Caco-2 (cell line): Measurements from ENCODE around the gene FN3KRP. TPM values are rescaled to one million over a fixed set of nuclear protein-coding genes. Genes with fewer than 3 reads are reported as not detected.

Source experiments
- BruUV-seq: library from RNA; stranded (reverse); fragments of 400-500 nt; replicated peaks from 2 replicates; lab custom pipeline; 2021; lab: Mats Ljungman, UMichigan
- CTCF ChIA-PET: fragments of 300-600 bp; sonication (Branson Sonifier 250); formaldehyde crosslinking; loops from one replicate; lab custom pipeline; 2022; ENCODE audit warnings: antibody characterized with exemption; lab: Charles Lee
- POLR2A ChIA-PET: fragments of 300-600 bp; sonication (Branson Sonifier 250); formaldehyde crosslinking; loops from one replicate; lab custom pipeline; 2022; ENCODE audit warnings: antibody characterized with exemption; lab: Charles Lee
- DNase-seq, 2 experiments: peaks; one replicate each; pipeline versions ENCODE4 v3.0.0 to v3.0.0-alpha.2; 2020 to 2022
- H3K27me3 ChIP-seq: replicated peaks from 2 replicates; pipeline ENCODE4 v1.6.0; 2011; ENCODE audit warnings: low read length; ENCODE audit not compliant: control insufficient read depth, insufficient read depth
- H3K36me3 ChIP-seq: 2 replicates; pipeline ENCODE4 v1.5.1; 2011; ENCODE audit warnings: low read length; ENCODE audit not compliant: control insufficient read depth, insufficient read depth
- H3K4me1 ChIP-seq: fragments of 250-450 bp; sonication (Bioruptor Pico); 2 replicates; pipeline ENCODE4 v1.5.1; 2020; ENCODE audit warnings: mild to moderate bottlenecking
- H3K4me3 ChIP-seq: 2 replicates; pipeline ENCODE4 v1.5.1; 2011; ENCODE audit warnings: low read depth, mild to moderate bottlenecking, control low read depth, low read length
- H3K9me3 ChIP-seq: fragments of 250-450 bp; sonication (Bioruptor Pico); 2 replicates; pipeline ENCODE4 v1.5.1; 2020; ENCODE audit warnings: mild to moderate bottlenecking, moderate library complexity
- H3K27ac Mint-ChIP-seq: one replicate; pipeline ENCODE4 v1.8.0; 2022; ENCODE audit warnings: mixed read lengths; ENCODE audit not compliant: unreplicated experiment
- H3K27me3 Mint-ChIP-seq: one replicate; pipeline ENCODE4 v1.8.0; 2022; ENCODE audit warnings: mixed read lengths; ENCODE audit not compliant: insufficient read depth, unreplicated experiment
- H3K36me3 Mint-ChIP-seq: one replicate; pipeline ENCODE4 v1.8.0; 2022; ENCODE audit warnings: mild to moderate bottlenecking, mixed read lengths; ENCODE audit not compliant: insufficient read depth, unreplicated experiment
- H3K4me1 Mint-ChIP-seq: one replicate; pipeline ENCODE4 v1.8.0; 2022; ENCODE audit warnings: low read depth, mixed read lengths; ENCODE audit not compliant: unreplicated experiment
- H3K4me3 Mint-ChIP-seq: one replicate; pipeline ENCODE4 v1.8.0; 2022; ENCODE audit warnings: mild to moderate bottlenecking, moderate library complexity, mixed read lengths; ENCODE audit not compliant: unreplicated experiment
- H3K9me3 Mint-ChIP-seq: one replicate; pipeline ENCODE4 v1.8.0; 2022; ENCODE audit warnings: mixed read lengths; ENCODE audit not compliant: unreplicated experiment
- intact Hi-C: fragments of 100-400 bp; cut with micrococcal nuclease; formaldehyde crosslinking; loops from one replicate; pipeline ENCODE4 v1.10.0; 2022; ENCODE audit not compliant: unreplicated experiment
- microRNA-seq: library from miRNA; unstranded; fragments of <30 nt; microRNA quantifications from one replicate; pipeline ENCODE4 v1.2.0, GENCODE V29; 2022
- total RNA-seq: library from RNA; stranded (reverse); gene quantifications from 2 replicates; pipeline ENCODE4 v1.2.3, GENCODE V29; 2022
- TF ChIP-seq, protein P1 (sequence below), 2 experiments: fragments of 200-600 bp in 1 of 2; IDR thresholded peaks; 1 replicate in 1 of 2; 2 replicates in 1 of 2; pipeline versions ENCODE4 v1.5.1 to v1.8.0; 2011 to 2022; ENCODE audit warnings: antibody characterized with exemption in 1 of 2, control low read depth in 1 of 2, inconsistent platforms in 1 of 2, low read depth in 1 of 2, low read length in 1 of 2, mild to moderate bottlenecking in 1 of 2, moderate library complexity in 1 of 2; ENCODE audit not compliant: insufficient read depth in 1 of 2, severe bottlenecking in 1 of 2, unreplicated experiment in 1 of 2

The FN3KRP gene
- total RNA-seq, 1 experiment from 2014 or later = 53.6 TPM

DNA sequence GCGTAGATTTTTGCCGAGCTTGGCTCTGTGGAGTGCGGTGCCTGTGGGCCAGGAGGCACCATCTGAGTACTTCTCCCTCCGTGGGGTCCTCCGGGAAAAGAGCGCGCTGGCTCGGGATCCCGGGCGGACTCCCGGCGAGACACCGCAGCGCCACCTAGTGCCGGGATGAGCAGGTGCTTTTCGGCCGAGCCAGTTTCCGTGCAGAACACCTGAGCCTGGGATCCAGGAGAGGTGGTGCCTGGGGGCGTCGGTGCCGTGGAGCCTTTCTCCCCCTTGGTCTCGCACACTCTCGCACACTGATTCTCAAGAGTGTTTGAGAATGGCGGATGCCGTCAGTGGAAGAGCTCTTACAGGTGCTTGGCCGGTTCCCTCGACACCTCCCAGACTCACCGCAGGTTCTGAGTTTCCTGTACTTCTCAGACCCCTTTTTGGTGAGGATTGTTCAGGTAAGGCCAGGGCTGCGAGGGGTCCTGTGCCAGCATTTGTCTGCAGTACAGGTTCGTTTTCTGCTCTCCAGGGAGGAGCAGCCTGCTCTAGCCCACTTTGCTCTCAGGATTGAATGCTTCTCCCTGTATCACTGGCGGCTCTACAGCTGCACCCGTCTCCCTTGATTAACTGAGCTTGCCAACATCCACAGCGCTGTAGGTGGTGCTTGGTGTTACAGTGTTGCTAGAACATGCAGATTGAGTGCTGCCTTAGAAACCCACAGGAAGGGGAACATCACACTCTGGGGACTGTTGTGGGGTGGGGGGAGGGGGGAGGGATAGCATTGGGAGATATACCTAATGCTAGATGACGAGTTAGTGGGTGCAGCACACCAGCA lies 58.7 kb downstream of the FN3KRP start:
- H3K27ac Mint-ChIP-seq = no peak overlapping the region
- no peaks in the 10 kb centered on the region for H3K27me3 Mint-ChIP-seq
- ChIA-PET CTCF (no interaction called here), POLR2A (no interaction called here)
- TF ChIP-seq, protein P1, sequence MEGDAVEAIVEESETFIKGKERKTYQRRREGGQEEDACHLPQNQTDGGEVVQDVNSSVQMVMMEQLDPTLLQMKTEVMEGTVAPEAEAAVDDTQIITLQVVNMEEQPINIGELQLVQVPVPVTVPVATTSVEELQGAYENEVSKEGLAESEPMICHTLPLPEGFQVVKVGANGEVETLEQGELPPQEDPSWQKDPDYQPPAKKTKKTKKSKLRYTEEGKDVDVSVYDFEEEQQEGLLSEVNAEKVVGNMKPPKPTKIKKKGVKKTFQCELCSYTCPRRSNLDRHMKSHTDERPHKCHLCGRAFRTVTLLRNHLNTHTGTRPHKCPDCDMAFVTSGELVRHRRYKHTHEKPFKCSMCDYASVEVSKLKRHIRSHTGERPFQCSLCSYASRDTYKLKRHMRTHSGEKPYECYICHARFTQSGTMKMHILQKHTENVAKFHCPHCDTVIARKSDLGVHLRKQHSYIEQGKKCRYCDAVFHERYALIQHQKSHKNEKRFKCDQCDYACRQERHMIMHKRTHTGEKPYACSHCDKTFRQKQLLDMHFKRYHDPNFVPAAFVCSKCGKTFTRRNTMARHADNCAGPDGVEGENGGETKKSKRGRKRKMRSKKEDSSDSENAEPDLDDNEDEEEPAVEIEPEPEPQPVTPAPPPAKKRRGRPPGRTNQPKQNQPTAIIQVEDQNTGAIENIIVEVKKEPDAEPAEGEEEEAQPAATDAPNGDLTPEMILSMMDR (IDR thresholded peaks at IDR 0.05; ENCODE audit: insufficient read depth in 1 of 2, low read depth in 1 of 2, low read length in 1 of 2, severe bottlenecking in 1 of 2, unreplicated experiment in 1 of 2) = peak; percentile 74 to 85
- no peaks in the 10 kb centered on the region for H3K4me1 ChIP-seq
- no peak overlapping the region for H3K4me3 ChIP-seq
- H3K27me3 ChIP-seq = no peaks in the 10 kb centered on the region
- no peaks in the 10 kb centered on the region for H3K9me3 Mint-ChIP-seq
- H3K36me3 Mint-ChIP-seq = peaks cover 32% of the 10 kb centered on the region
- H3K36me3 ChIP-seq = peaks cover 1% of the 10 kb centered on the region; the same call in 1 of the 2 replicates
- H3K4me1 Mint-ChIP-seq = no peaks in the 10 kb centered on the region
- BruUV-seq = no TSS peak
- peak; percentile 70 to 82 for DNase-seq
- H3K4me3 Mint-ChIP-seq = no peak overlapping the region
- no peaks in the 10 kb centered on the region for H3K9me3 ChIP-seq
- intact Hi-C loops = no loop called here

DNA sequence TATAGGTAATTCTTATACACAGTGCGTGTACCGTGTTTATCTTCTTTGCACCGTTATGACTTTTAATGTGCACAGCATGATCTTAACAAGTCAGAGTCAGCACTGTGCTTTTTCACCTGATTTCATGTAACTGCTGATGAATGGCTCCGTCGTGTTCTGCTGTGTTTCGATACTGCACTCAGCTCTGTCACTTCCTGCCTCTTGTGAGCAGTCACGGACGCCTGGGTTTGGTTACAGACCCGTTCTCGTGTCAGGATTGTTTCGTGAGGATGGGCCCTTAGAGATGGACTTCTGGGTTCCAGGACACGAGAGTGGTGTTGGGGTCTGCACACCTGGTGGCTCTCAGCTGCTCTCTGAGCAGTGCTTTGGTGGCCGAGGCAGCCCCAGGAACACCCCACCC lies 59.9 kb downstream of the FN3KRP start:
- ChIA-PET CTCF (no interaction called here), POLR2A (no interaction called here)
- H3K27ac Mint-ChIP-seq = no peak overlapping the region

More for the DNA sequence above, 59.9 kb downstream of the FN3KRP start:
- BruUV-seq = no TSS peak
- TF ChIP-seq, protein P1 (IDR thresholded peaks at IDR 0.05; ENCODE audit: insufficient read depth in 1 of 2, low read depth in 1 of 2, low read length in 1 of 2, severe bottlenecking in 1 of 2, unreplicated experiment in 1 of 2) = no peak
- H3K9me3 ChIP-seq = no peaks in the 10 kb centered on the region
- Mint-ChIP-seq H3K4me1 (no peaks in the 10 kb centered on the region), H3K4me3 (no peak overlapping the region), H3K9me3 (no peaks in the 10 kb centered on the region), H3K36me3 (peaks cover 21% of the 10 kb centered on the region), H3K27me3 (no peaks in the 10 kb centered on the region)
- H3K4me3 ChIP-seq = no peak overlapping the region
- H3K36me3 ChIP-seq = peaks cover 1% of the 10 kb centered on the region; the same call in 1 of the 2 replicates
- no peaks in the 10 kb centered on the region for H3K4me1 ChIP-seq
- DNase-seq = no peak
- no peaks in the 10 kb centered on the region for H3K27me3 ChIP-seq
- intact Hi-C loops = no loop called here

Small RNAs within 50 kb of the gene (microRNA-seq; reads per million reads assigned to microRNA genes)
- gene MIR4525 = 0.56 reads per million

Other genes with a start within 250 kb of the FN3KRP start
- 118 and 124 TPM in 2 replicates for gene FOXK2, start 197.0 kb upstream of the FN3KRP start, total RNA-seq
- gene WDR45B, start 68.3 kb upstream of the FN3KRP start, total RNA-seq = 106 and 110 TPM in 2 replicates
- gene RAB40B, start 18.0 kb upstream of the FN3KRP start, total RNA-seq = 6.3 and 8.8 TPM in 2 replicates
- 55.7 and 60.0 TPM in 2 replicates for gene FN3K, start 18.9 kb downstream of the FN3KRP start, total RNA-seq
- 94.6 and 108 TPM in 2 replicates for gene TBCD, start 35.4 kb downstream of the FN3KRP start, total RNA-seq
- 0.14 and 0.19 TPM in 2 replicates for gene ZNF750, start 123.3 kb downstream of the FN3KRP start, total RNA-seq